Activated CD4-positive, CD25-positive, alpha-beta regulatory T cell treated with anti-CD3 and anti-CD28 coated beads, Interleukin-2, amount 50 U/mL, for 24 hours (primary cell): ENCODE measurements around the gene DCXR.

Source experiments
- ATAC-seq, 2 donors: fragments of 150-1000 bp; cut with Tn5 transposase; one replicate each; pipeline ENCODE4 v1.10.0; 2021; ENCODE audit warnings: mild to moderate bottlenecking in 1 of 2, moderate library complexity in 1 of 2

The DCXR gene

GRCh38 chr17:81994593-81995462 lies 42.7 kb downstream of the DCXR start:
- ATAC-seq: no peak

- no peak for ATAC-seq
These were observed 43.5 kb downstream of the DCXR start for GRCh38 chr17:81993729-81994592.

GRCh38 chr17:81992306-81993102 lies 45.0 kb downstream of the DCXR start:
- ATAC-seq: no peak

GRCh38 chr17:81991684-81992305 lies 45.7 kb downstream of the DCXR start:
- no peak for ATAC-seq

- ATAC-seq: no peak
These were observed 46.4 kb downstream of the DCXR start for GRCh38 chr17:81990836-81991683.

- no peak for ATAC-seq
These were observed 50.2 kb downstream of the DCXR start for GRCh38 chr17:81987161-81987770.

- ATAC-seq: no peak
These were observed 50.9 kb downstream of the DCXR start for GRCh38 chr17:81986606-81987005.
